HUDEP-2 (cell line): Measurements from ENCODE around the gene UGT3A2.

Experiments
- DNase-seq, 76 experiments: peaks; one replicate each; lab custom pipeline; 2025; ENCODE audit not compliant: unreplicated experiment in 76 of 76; lab: John Stamatoyannopoulos, UW

The UGT3A2 gene

DNA sequence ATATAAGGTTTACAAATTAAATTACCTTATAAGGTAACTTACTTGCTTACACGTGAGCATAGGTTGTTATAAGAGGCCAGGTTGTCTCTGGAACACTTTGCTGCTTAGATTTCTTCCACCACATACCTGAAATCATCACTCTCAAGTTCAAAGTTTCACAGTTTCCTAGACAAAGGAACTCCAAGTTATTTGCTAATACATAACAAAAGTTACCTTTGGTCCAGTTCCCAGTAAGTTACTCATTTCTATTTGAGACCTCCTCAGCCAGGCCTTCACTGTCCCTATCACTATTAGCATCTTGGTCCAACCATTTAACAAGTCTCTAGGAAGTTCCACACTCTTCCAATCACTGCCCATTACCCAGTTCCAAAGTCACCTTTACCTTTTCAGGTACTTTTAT lies 57.0 kb downstream of the UGT3A2 start:
- DNase-seq, result no peak

DNA sequence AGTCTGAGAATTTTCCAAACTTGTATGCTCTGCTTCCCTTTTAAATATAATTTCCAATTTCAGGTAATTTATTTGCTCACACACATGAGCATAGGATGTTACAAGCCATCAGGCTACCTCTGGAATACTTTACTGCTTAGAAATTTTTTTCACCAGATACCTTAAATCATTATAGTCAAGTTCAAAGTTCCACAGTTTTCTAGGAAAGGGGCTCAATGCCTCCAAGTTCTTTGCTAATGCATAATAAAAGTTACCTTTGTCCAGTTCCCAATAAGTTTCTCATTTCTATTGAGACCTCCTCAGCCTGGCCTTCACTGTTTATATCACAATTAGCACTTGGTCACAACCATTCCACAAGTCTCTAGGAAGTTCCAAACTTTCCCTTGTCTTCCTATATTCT lies 59.3 kb downstream of the UGT3A2 start:
- DNase-seq, result no peak

DNA sequence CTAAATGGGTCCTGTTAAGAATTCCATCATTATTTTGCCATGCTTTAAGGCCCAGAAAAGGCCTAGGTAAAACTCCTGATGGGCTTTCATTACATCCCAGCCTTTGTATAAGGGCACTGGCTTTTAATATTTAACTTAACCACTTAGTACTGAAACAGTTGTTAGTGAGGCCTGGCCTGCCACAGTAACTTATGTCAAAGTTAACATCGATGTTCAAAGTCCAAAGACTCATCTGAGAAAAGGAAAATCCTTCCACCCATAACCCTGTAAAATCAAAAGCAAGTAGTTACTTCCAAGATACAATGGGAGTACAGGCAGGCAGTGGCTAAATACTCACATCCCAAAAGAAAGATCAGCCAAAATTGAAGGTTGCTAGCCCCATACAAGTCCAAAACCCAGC lies 60.5 kb downstream of the UGT3A2 start:
- no peak for DNase-seq

DNA sequence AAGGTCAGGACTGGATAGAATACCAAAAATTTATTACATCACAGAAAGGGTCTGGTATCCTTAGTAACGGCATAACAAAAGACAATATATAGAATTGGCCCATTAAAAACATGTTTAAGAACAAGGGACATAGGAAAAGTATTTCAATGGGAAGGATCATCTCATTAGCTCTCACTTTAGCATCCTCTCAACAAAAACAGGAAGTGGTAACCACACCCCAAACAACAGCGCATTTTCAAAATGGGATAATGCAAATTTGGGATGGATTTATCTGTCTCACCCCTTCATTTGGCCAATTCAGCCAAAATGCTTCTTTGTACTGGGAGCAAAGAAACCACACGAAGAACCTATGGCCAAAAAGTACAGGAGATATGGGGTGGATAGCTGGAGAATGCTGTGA lies 65.7 kb downstream of the UGT3A2 start:
- DNase-seq, result no peak

DNA sequence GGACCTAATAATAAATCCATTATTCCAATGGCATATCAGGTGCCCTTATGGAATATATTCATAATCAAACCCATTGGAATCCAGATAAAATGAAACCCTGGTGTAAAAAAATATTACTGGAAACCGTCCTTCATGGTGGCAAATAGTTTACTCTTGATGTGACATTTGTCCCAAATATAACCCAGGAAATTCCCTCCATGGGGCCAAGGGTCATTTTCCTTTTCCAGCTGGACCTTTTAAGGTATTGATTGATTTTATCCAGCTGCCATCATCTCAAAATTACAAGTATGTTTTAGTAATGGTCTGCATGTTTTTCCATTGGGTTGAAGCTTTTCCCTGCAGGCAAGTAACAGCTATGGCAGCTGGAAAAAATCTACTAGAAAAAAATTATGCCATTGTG lies 67.1 kb downstream of the UGT3A2 start:
- no peak for DNase-seq

DNA sequence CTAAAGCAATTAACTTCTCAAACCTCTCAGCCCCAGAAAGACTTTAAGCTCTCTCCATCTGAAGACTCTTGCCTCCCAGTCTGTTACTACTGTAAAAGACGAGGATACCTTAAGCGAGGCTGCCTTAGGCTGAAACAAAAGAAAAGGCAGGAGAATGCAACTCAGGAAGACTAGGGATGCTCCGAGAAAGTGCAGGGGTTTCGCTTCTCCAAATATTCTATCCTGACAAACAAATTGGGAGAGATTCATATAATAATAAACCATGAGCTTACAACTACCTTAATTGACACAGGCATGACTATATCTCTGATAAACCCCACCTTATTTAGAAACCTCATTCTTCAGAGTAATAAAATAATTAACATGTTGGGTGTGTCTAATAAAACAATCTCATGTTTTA lies 70.6 kb downstream of the UGT3A2 start:
- no peak for DNase-seq

DNA sequence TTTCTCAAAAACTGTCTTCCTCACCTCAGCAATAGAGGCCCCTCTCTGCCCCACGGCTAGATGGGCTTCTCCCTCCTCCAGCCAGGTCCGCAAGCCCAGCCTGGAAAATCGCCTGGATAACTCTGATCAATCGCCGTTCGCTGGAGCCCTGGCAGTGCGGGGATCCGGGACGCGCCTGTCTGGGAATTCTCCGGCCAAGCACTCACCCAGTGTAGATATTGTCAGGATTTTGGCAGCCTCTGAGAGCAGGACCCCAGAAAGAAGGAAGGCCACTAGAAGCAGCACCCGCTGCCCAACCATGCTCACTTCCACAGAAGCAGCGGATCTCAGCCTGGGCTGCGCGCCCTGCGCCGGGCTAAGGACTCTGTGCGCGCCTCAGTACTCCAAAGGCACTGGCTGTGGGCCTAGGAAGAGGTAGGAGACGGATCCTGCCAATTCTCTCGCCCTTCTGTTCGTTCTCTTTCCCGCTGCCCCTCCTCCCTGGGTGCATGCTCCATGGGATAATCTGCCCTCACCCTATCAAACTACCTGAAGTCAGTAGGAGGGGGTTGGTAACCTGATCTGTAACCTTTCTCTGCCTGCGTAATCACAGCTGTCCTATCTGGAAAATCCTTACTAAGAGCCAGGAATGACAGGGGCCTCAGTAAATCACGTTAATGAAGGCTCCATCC lies 75.6 kb downstream of the UGT3A2 start, which contains the start of gene UGT3A1:
UGT3A1 (minus strand) TSS at position 450 of the 671 bp plus-strand sequence; CDS start at position 300, 150 bp downstream.
- DNase-seq, result no peak

DNA sequence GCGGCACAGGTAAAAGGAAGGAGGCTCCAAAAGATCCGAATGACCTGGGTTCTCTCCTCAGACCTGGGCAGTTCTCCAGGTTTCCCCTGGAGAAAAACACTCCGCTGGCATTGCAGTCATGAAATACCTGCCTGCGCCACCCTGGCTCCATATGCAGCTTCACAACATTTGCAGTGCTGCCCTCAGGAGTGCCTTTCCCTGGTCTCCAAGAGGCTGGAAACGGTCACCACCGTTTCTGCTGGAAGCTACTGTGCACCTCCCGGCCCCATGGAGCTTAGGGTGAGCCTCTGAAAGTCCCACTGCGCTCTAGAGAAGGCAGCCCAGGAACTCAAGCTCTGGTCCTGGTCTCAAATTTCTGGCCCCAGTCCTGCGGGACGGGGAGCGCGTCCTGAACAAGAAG lies 76.2 kb downstream of the UGT3A2 start:
- DNase-seq, result no peak

DNA sequence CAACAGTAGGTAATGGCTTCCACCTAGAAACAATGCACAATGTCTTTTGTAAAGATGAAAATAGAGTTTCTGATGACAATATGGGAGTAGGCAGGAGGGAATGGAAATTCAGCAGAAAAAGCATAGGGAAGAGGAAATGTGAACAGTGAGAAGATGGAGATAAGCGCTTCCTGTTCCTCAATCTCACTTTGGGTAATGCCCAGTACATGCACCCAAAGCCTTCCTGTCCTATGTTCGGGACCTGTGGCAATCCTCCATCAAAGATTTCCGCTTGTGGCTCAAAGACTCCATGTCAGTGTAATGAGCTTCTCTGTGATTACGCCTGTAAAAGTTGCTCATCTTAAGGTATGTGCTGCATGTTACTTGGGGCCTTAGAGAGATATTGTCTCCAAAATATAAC lies 78.2 kb downstream of the UGT3A2 start:
- DNase-seq, result no peak

DNA sequence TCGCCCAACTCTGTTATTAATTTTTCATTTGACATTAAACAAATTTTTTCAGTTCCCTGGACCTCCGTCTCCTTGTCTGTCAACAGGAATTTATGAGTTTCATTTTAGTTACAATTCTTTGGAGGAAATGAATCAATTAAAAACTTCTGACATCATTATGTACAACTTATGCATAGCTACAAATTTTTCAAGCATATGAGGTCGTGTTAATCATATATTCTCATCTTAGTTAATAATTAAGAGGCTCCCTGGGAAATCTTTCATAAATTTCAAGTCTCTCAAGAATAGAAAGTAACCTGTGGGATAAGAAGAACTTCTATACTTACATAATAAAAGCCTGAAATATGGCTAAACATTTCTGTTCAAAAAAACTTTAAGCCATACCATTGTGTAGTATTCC lies 78.9 kb downstream of the UGT3A2 start:
- no peak for DNase-seq
